ENCODE data around the gene COL27A1.

Gene COL27A1

GRCh38 chr9:114288193-114289091 is 133.1 kb downstream of the COL27A1 start:
- no peak for TF ChIP-seq BACH2 (CRISPR knock-in tag; IDR thresholded peaks at IDR 0.05; ENCODE audit: borderline replicate concordance)
- no peak for TF ChIP-seq RARB (CRISPR knock-in tag; IDR thresholded peaks at IDR 0.05)
- TF ChIP-seq GLIS3 (CRISPR knock-in tag; IDR thresholded peaks at IDR 0.05), result no peak
- TF ChIP-seq, protein P1, sequence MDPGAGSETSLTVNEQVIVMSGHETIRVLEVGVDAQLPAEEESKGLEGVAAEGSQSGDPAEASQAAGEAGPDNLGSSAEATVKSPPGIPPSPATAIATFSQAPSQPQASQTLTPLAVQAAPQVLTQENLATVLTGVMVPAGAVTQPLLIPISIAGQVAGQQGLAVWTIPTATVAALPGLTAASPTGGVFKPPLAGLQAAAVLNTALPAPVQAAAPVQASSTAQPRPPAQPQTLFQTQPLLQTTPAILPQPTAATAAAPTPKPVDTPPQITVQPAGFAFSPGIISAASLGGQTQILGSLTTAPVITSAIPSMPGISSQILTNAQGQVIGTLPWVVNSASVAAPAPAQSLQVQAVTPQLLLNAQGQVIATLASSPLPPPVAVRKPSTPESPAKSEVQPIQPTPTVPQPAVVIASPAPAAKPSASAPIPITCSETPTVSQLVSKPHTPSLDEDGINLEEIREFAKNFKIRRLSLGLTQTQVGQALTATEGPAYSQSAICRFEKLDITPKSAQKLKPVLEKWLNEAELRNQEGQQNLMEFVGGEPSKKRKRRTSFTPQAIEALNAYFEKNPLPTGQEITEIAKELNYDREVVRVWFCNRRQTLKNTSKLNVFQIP (CRISPR knock-in tag; IDR thresholded peaks at IDR 0.05; ENCODE audit: borderline replicate concordance, low read depth), result no peak
- TF ChIP-seq, protein P2, sequence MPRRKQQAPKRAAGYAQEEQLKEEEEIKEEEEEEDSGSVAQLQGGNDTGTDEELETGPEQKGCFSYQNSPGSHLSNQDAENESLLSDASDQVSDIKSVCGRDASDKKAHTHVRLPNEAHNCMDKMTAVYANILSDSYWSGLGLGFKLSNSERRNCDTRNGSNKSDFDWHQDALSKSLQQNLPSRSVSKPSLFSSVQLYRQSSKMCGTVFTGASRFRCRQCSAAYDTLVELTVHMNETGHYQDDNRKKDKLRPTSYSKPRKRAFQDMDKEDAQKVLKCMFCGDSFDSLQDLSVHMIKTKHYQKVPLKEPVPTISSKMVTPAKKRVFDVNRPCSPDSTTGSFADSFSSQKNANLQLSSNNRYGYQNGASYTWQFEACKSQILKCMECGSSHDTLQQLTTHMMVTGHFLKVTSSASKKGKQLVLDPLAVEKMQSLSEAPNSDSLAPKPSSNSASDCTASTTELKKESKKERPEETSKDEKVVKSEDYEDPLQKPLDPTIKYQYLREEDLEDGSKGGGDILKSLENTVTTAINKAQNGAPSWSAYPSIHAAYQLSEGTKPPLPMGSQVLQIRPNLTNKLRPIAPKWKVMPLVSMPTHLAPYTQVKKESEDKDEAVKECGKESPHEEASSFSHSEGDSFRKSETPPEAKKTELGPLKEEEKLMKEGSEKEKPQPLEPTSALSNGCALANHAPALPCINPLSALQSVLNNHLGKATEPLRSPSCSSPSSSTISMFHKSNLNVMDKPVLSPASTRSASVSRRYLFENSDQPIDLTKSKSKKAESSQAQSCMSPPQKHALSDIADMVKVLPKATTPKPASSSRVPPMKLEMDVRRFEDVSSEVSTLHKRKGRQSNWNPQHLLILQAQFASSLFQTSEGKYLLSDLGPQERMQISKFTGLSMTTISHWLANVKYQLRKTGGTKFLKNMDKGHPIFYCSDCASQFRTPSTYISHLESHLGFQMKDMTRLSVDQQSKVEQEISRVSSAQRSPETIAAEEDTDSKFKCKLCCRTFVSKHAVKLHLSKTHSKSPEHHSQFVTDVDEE (CRISPR knock-in tag; IDR thresholded peaks at IDR 0.05), result no peak
- TF ChIP-seq ISL1 (CRISPR knock-in tag; IDR thresholded peaks at IDR 0.05), result no peak
- no peak for TF ChIP-seq ZNF8 (CRISPR knock-in tag; IDR thresholded peaks at IDR 0.05)
- TF ChIP-seq SNAI2 (CRISPR knock-in tag; IDR thresholded peaks at IDR 0.05), result no peak
- TF ChIP-seq, protein P3, sequence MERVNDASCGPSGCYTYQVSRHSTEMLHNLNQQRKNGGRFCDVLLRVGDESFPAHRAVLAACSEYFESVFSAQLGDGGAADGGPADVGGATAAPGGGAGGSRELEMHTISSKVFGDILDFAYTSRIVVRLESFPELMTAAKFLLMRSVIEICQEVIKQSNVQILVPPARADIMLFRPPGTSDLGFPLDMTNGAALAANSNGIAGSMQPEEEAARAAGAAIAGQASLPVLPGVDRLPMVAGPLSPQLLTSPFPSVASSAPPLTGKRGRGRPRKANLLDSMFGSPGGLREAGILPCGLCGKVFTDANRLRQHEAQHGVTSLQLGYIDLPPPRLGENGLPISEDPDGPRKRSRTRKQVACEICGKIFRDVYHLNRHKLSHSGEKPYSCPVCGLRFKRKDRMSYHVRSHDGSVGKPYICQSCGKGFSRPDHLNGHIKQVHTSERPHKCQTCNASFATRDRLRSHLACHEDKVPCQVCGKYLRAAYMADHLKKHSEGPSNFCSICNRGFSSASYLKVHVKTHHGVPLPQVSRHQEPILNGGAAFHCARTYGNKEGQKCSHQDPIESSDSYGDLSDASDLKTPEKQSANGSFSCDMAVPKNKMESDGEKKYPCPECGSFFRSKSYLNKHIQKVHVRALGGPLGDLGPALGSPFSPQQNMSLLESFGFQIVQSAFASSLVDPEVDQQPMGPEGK (CRISPR knock-in tag; IDR thresholded peaks at IDR 0.05; ENCODE audit: borderline replicate concordance), result no peak
- no peak for TF ChIP-seq TOX (CRISPR knock-in tag; IDR thresholded peaks at IDR 0.05; ENCODE audit: borderline replicate concordance)
- TF ChIP-seq CSDC2 (CRISPR knock-in tag; IDR thresholded peaks at IDR 0.05), result no peak
- no peak for TF ChIP-seq CREB5 (CRISPR knock-in tag; IDR thresholded peaks at IDR 0.05; ENCODE audit: low read depth)
- TF ChIP-seq ZC3H10 (CRISPR knock-in tag; IDR thresholded peaks at IDR 0.05), result no peak
- TF ChIP-seq TCF4 (CRISPR knock-in tag; IDR thresholded peaks at IDR 0.05; ENCODE audit: borderline replicate concordance), result no peak
- peak; percentile 72 for ATAC-seq

DNA sequence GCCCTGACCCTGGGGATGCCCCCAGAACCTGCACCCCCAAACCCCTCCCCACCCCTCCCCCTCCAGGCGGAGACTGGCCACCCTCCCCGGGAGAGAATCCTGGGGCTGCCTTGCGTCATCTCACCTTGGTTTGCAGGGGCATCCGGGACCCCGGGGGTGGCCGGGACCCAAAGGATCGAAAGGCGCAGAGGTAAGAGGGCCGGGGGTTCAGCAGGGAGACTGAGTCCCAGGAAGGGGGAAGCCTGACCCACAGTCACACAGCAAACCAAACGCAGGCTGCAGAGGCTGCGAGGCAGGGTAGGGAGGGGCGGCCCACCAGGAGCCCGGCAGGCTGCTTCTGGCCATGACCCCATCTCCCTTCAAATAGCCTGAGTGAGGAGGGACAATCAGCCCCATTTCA is 133.8 kb downstream of the COL27A1 start:
- TF ChIP-seq ZC3H10 (CRISPR knock-in tag; IDR thresholded peaks at IDR 0.05) (no peak), ZNF565 (CRISPR knock-in tag; conservative IDR thresholded peaks at IDR 0.05; ENCODE audit: low read depth) (no peak), CSRNP3 (CRISPR knock-in tag; IDR thresholded peaks at IDR 0.05) (no peak), PPARA (CRISPR knock-in tag; IDR thresholded peaks at IDR 0.05; ENCODE audit: borderline replicate concordance) (no peak), ESRRG (CRISPR knock-in tag; IDR thresholded peaks at IDR 0.05) (no peak), BACH2 (CRISPR knock-in tag; IDR thresholded peaks at IDR 0.05; ENCODE audit: borderline replicate concordance) (no peak), SNAI2 (CRISPR knock-in tag; IDR thresholded peaks at IDR 0.05) (no peak), OSR1 (CRISPR knock-in tag; IDR thresholded peaks at IDR 0.05) (no peak), ZFP30 (CRISPR knock-in tag; IDR thresholded peaks at IDR 0.05) (no peak), GLIS3 (CRISPR knock-in tag; IDR thresholded peaks at IDR 0.05) (no peak), TOX (CRISPR knock-in tag; IDR thresholded peaks at IDR 0.05; ENCODE audit: borderline replicate concordance) (no peak), CSDC2 (CRISPR knock-in tag; IDR thresholded peaks at IDR 0.05) (no peak), ZFP3 (CRISPR knock-in tag; IDR thresholded peaks at IDR 0.05) (no peak), RARB (CRISPR knock-in tag; IDR thresholded peaks at IDR 0.05) (no peak)
- TF ChIP-seq, protein P1 (CRISPR knock-in tag; IDR thresholded peaks at IDR 0.05; ENCODE audit: borderline replicate concordance, low read depth), result no peak
- TF ChIP-seq, protein P2 (CRISPR knock-in tag; IDR thresholded peaks at IDR 0.05), result no peak
- ATAC-seq, result no peak
